K562 (cell line): ENCODE results near the gene GADD45GIP1. TPM values are rescaled to one million over a fixed set of nuclear protein-coding genes. Genes with fewer than 3 reads are reported as not detected.
A peak's percentile ranks its signal among the peaks of the same experiment; 100 is the strongest.

Source experiments
- BMI1 ChIP-seq: fragments of 150-350 bp; IDR thresholded peaks from 2 replicates; pipeline ENCODE4 v1.6.1; 2014; ENCODE audit warnings: low read length
- CHD2 ChIP-seq: IDR thresholded peaks from 2 replicates; pipeline ENCODE4 v1.6.1; 2011; ENCODE audit warnings: low read depth, low read length
- NR3C1 ChIP-seq: sonication (generic); formaldehyde crosslinking; IDR thresholded peaks from 2 replicates; pipeline ENCODE4 v1.8.1; 2022; ENCODE audit warnings: missing genetic modification reagents
- PHF21A ChIP-seq: fragments of 450-650 bp; IDR thresholded peaks from 2 replicates; pipeline ENCODE4 v1.6.1; 2017; ENCODE audit warnings: low read depth, borderline replicate concordance
- PRPF4 ChIP-seq: fragments of 200-400 bp; formaldehyde crosslinking; IDR thresholded peaks from one replicate; pipeline ENCODE4 v1.6.1; 2017; ENCODE audit warnings: low read length, low read depth, mild to moderate bottlenecking; ENCODE audit not compliant: insufficient read depth, poor library complexity, severe bottlenecking
- RB1 ChIP-seq: fragments of 450-650 bp; IDR thresholded peaks from 2 replicates; pipeline ENCODE4 v1.6.1; 2017; ENCODE audit warnings: low read depth, mild to moderate bottlenecking
- SMAD4 ChIP-seq: fragments of 250-450 bp; sonication (Bioruptor Pico); conservative IDR thresholded peaks from 2 replicates; pipeline ENCODE4 v1.8.0; 2021; ENCODE audit warnings: inconsistent platforms, mild to moderate bottlenecking, moderate library complexity
- TAF7 ChIP-seq: fragments of 450-650 bp; IDR thresholded peaks from 2 replicates; pipeline ENCODE4 v1.6.1; 2016; ENCODE audit warnings: missing genetic modification characterization, missing compliant biosample characterization
- TGIF2 ChIP-seq: sonication (generic); formaldehyde crosslinking; IDR thresholded peaks from 2 replicates; pipeline ENCODE4 v1.8.1; 2022; ENCODE audit warnings: mild to moderate bottlenecking, missing genetic modification reagents, moderate library complexity
- ZNF408 ChIP-seq: fragments of 250-450 bp; sonication (Bioruptor Pico); IDR thresholded peaks from 2 replicates; pipeline ENCODE4 v1.4.0; 2020; ENCODE audit warnings: low read depth, mild to moderate bottlenecking, moderate library complexity
- polyA plus RNA-seq, 8 experiments: library from polyadenylated mRNA; depleted of rRNA in 4 of 8; stranded (reverse) in 5 of 8; unstranded in 3 of 8; fragments of >200 nt; fragmentation: Nextera tagmentation in 2 of 8; fragmentation: Illumina TruSeq in 1 of 8; extraction: Ambion mirVana in 2 of 8; extraction: Trizol in 1 of 8; gene quantifications; 2 replicates each; pipeline versions ENCODE4 v1.2.1 to v1.2.3, GENCODE V29; 2011 to 2014; ENCODE audit warnings: inconsistent platforms in 1 of 8, missing spikeins in 1 of 8
- total RNA-seq, 7 experiments: library from RNA; depleted of rRNA in 6 of 7; stranded (reverse); fragments of >200 nt in 6 of 7; fragmentation: Illumina TruSeq in 2 of 7; extraction: Trizol in 2 of 7; gene quantifications; 2 replicates each; pipeline versions ENCODE4 v1.2.1 to v1.2.3, GENCODE V29; 2011 to 2021; ENCODE audit warnings: low replicate concordance in 1 of 7
- TF ChIP-seq, protein P1 (sequence below): fragments of 450-650 bp; formaldehyde crosslinking; IDR thresholded peaks from 2 replicates; pipeline ENCODE4 v1.4.0; 2020; ENCODE audit warnings: mild to moderate bottlenecking, moderate library complexity
- TF ChIP-seq, protein P2 (sequence below): sonication (generic); formaldehyde crosslinking; IDR thresholded peaks from 2 replicates; pipeline ENCODE4 v1.8.0; 2022; ENCODE audit warnings: mild to moderate bottlenecking, missing genetic modification reagents
- TF ChIP-seq, protein P3 (sequence below): sonication (generic); formaldehyde crosslinking; IDR thresholded peaks from 2 replicates; pipeline ENCODE4 v1.8.0; 2022; ENCODE audit warnings: mild to moderate bottlenecking, missing genetic modification reagents

The GADD45GIP1 gene
- total and polyA plus RNA-seq, 9 of the 15 experiments (the other 6 are each of a cell fraction or from before 2014, with no cell fraction given): 5.1 to 161 (median 29.2) TPM

DNA sequence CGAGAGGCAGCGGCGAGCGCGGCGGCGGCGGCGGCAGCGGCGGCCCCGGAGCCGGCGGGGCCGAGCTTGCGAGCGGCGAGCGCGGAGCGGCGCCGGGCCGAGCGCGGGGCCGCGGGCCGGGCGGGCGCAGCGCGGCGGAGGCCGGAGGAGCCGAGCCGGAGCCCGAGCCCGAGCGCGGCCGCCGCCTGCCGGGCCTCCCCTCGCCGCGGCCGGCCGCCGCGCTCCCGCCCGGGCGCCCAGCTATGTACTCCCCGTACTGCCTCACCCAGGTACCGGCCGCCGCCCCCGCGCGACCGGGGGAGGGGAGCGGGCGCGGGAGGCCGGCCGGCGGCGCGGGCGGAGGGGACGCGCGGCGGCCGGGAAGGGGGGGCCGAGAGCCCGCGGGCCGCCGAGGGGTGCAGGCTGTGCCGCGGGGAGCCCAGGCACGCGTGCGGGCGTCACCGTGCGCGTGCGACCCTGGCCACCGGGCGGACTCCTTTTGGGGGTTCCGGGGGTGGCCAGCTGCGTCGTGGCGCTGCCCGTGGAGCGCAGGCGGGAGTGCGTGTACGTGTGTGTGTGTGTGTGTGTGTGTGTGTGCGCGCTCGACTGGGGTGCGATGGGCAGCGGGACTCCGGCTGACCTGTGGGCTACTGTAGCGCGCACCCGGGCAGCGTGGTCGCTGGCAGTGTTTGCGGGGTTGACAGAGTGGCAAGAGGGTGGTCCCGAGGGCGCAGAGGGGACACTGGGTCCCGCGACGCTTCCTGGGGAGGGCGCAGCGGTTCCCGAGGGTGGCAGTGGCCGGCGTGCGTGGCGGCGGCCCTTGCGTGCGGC is 38.8 kb upstream of the GADD45GIP1 start (continued):
- TF ChIP-seq, protein P1, sequence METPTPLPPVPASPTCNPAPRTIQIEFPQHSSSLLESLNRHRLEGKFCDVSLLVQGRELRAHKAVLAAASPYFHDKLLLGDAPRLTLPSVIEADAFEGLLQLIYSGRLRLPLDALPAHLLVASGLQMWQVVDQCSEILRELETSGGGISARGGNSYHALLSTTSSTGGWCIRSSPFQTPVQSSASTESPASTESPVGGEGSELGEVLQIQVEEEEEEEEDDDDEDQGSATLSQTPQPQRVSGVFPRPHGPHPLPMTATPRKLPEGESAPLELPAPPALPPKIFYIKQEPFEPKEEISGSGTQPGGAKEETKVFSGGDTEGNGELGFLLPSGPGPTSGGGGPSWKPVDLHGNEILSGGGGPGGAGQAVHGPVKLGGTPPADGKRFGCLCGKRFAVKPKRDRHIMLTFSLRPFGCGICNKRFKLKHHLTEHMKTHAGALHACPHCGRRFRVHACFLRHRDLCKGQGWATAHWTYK (CRISPR knock-in tag): peak; percentile 53; the same call in 1 of the 2 replicates
- no peak for TF ChIP-seq CHD2
- TF ChIP-seq, protein P2, sequence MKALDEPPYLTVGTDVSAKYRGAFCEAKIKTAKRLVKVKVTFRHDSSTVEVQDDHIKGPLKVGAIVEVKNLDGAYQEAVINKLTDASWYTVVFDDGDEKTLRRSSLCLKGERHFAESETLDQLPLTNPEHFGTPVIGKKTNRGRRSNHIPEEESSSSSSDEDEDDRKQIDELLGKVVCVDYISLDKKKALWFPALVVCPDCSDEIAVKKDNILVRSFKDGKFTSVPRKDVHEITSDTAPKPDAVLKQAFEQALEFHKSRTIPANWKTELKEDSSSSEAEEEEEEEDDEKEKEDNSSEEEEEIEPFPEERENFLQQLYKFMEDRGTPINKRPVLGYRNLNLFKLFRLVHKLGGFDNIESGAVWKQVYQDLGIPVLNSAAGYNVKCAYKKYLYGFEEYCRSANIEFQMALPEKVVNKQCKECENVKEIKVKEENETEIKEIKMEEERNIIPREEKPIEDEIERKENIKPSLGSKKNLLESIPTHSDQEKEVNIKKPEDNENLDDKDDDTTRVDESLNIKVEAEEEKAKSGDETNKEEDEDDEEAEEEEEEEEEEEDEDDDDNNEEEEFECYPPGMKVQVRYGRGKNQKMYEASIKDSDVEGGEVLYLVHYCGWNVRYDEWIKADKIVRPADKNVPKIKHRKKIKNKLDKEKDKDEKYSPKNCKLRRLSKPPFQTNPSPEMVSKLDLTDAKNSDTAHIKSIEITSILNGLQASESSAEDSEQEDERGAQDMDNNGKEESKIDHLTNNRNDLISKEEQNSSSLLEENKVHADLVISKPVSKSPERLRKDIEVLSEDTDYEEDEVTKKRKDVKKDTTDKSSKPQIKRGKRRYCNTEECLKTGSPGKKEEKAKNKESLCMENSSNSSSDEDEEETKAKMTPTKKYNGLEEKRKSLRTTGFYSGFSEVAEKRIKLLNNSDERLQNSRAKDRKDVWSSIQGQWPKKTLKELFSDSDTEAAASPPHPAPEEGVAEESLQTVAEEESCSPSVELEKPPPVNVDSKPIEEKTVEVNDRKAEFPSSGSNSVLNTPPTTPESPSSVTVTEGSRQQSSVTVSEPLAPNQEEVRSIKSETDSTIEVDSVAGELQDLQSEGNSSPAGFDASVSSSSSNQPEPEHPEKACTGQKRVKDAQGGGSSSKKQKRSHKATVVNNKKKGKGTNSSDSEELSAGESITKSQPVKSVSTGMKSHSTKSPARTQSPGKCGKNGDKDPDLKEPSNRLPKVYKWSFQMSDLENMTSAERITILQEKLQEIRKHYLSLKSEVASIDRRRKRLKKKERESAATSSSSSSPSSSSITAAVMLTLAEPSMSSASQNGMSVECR: peak; percentile 72; the same call in 1 of the 2 replicates
- TF ChIP-seq NR3C1: peak; percentile 77; the same call in 1 of the 2 replicates
- peak; percentile 46 for TF ChIP-seq SMAD4
- 0 out of 2 replicates have a peak, but pooled peaks have one; percentile 19 for TF ChIP-seq PHF21A
- TF ChIP-seq, protein P3, sequence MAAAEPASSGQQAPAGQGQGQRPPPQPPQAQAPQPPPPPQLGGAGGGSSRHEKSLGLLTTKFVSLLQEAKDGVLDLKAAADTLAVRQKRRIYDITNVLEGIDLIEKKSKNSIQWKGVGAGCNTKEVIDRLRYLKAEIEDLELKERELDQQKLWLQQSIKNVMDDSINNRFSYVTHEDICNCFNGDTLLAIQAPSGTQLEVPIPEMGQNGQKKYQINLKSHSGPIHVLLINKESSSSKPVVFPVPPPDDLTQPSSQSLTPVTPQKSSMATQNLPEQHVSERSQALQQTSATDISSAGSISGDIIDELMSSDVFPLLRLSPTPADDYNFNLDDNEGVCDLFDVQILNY: no peak
- TF ChIP-seq TAF7 (tag): no peak
- TF ChIP-seq BMI1: no peak
- no peak for TF ChIP-seq TGIF2
- TF ChIP-seq PRPF4: no peak
- no peak for TF ChIP-seq ZNF408
- TF ChIP-seq RB1: peak; percentile 72; the same call in 1 of the 2 replicates
